Neutrophil (primary cell): ENCODE data around the gene ACAD9.

Source experiments
- H3K27ac ChIP-seq: fragments of 200-600 bp; sonication (generic); 2 replicates; pipeline ENCODE4 v1.5.1; 2016; ENCODE audit warnings: mild to moderate bottlenecking, moderate library complexity
- H3K27me3 ChIP-seq: fragments of 200-600 bp; sonication (generic); 2 replicates; pipeline ENCODE4 v1.6.0; 2016; ENCODE audit warnings: mild to moderate bottlenecking
- H3K36me3 ChIP-seq: fragments of 200-600 bp; sonication (generic); 2 replicates; pipeline ENCODE4 v1.5.1; 2017
- H3K4me1 ChIP-seq, 2 experiments: fragments of 200-600 bp in 1 of 2; sonication (generic) in 1 of 2; 1 replicate in 1 of 2; 2 replicates in 1 of 2; pipeline versions ENCODE4 v1.5.1 to v1.6.1; 2013 to 2016; ENCODE audit warnings: low read depth in 1 of 2, low read length in 1 of 2, mild to moderate bottlenecking in 1 of 2, moderate library complexity in 1 of 2; ENCODE audit not compliant: control insufficient read depth in 1 of 2, insufficient read depth in 1 of 2
- H3K4me3 ChIP-seq, 2 experiments: fragments of 200-600 bp in 1 of 2; sonication (generic) in 1 of 2; 1 replicate in 1 of 2; 2 replicates in 1 of 2; pipeline ENCODE4 v1.5.1; 2013 to 2016; ENCODE audit warnings: low read depth in 1 of 2, low read length in 1 of 2, mild to moderate bottlenecking in 1 of 2, moderate library complexity in 1 of 2
- H3K9me3 ChIP-seq: fragments of 200-600 bp; sonication (generic); 2 replicates; pipeline ENCODE4 v1.5.1; 2016
- TF ChIP-seq, protein P1 (sequence below): fragments of 200-600 bp; sonication (generic); IDR thresholded peaks from 2 replicates; pipeline ENCODE4 v1.5.1; 2016; ENCODE audit warnings: antibody characterized with exemption

ACAD9 gene

DNA sequence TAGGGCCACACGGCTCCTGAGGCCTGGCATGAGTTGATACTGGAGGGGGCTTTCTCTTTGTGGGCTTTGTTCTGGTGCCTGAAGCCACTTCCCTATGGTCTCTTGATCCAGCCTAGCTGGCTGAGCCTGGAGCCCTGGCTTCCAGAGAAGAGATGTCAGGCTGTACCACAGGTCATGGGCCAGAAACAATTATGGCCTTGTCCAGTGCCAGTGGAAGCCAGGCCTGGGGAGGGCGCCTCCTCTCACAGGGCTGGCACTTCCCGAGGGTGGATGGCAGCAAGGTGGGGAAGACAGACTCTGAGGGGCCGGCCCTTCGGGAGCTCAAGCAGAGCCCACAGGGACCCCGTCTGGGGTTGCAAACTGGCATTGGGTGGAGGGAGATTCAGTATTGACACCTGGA, 34.9 kb upstream of the ACAD9 start:
- TF ChIP-seq, protein P1, sequence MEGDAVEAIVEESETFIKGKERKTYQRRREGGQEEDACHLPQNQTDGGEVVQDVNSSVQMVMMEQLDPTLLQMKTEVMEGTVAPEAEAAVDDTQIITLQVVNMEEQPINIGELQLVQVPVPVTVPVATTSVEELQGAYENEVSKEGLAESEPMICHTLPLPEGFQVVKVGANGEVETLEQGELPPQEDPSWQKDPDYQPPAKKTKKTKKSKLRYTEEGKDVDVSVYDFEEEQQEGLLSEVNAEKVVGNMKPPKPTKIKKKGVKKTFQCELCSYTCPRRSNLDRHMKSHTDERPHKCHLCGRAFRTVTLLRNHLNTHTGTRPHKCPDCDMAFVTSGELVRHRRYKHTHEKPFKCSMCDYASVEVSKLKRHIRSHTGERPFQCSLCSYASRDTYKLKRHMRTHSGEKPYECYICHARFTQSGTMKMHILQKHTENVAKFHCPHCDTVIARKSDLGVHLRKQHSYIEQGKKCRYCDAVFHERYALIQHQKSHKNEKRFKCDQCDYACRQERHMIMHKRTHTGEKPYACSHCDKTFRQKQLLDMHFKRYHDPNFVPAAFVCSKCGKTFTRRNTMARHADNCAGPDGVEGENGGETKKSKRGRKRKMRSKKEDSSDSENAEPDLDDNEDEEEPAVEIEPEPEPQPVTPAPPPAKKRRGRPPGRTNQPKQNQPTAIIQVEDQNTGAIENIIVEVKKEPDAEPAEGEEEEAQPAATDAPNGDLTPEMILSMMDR, result no peak
- no peaks in the 10 kb centered on the region for H3K27me3 ChIP-seq

DNA sequence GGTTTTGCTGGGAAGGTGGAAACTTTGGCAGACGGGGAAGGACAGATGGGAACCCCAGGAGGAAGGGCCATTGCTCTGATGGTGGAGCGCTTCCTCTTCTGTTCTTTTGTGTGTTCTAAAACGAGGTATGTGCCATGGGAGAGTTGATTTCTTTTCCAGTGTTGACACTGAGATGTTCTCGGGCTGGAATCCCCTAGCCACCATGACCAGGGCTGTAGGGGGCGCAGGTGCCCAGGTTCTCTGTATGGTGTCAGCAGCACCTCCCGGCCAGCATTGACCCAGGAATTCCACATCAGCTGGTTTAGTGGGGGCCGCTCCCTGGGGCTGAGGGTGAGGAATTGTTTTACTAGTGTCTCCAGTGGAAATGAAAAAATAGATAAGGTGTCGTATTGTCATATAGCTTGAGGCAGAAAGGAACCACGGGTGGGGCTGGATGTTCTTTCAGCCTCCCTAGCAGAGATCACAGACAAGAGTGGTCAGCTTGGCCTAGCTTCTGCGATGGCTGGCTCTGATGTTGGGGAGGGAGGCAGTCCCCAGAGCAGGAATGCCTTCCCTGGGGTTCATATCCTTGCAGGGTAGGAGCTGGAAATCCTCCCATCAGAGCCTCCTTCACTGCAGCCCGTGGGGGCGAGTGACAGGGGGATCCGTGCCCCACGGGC, 34.2 kb upstream of the ACAD9 start:
- Histone ChIP-seq H3K27me3 (no peaks in the 10 kb centered on the region), H3K36me3 (no peaks in the 10 kb centered on the region), H3K4me3 (peak overlapping the region; percentile 48 to 66), H3K9me3 (no peaks in the 10 kb centered on the region), H3K4me1 (peaks cover 47 to 48% of the 10 kb centered on the region in 2 experiments), H3K27ac (peak overlapping the region; percentile 70)
- TF ChIP-seq, protein P1, result no peak

More for the DNA sequence above, 34.9 kb upstream of the ACAD9 start:
- peak overlapping the region; percentile 70 for H3K27ac ChIP-seq
- no peaks in the 10 kb centered on the region for H3K36me3 ChIP-seq
- H3K4me3 ChIP-seq, result no peak overlapping the region
- H3K9me3 ChIP-seq, result no peaks in the 10 kb centered on the region
- peaks cover 40 to 42% of the 10 kb centered on the region in 2 experiments for H3K4me1 ChIP-seq

DNA sequence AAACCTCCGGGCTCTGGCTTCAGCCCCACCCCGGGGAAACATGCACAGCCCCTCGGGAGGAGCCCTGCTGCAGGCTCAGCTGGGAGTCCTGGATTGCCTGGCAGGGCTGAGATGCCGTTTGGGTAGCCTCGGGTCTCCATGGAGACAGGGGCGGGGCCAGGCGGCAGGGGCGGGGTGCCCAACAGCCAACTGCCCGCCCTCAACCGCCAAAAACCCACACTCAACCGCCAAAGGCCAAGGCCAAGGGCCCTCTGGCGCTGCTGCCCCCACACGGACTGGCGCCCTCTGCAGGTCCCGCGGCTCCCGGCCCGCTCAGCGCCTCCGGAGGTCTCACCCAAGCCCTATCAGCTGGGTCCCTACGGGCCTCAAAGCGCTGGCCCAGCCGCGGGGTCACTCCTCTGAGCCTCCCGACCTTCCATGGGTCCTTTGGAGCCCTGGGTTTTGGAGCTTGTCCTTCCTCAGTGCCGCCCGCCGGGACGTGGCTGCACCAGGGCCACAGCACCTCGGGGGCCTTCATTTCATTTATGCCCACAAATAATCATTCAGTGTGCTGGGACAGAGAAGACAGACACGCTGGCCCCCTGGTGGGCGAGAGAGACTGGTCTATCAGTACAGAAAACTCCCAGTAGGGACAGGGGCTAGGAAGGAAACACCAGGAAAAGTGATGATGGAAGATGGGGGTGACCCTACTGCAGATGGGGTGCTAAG, 33.5 kb upstream of the ACAD9 start:
- Histone ChIP-seq H3K27me3 (no peaks in the 10 kb centered on the region), H3K4me1 (peaks cover 47 to 50% of the 10 kb centered on the region in 2 experiments), H3K27ac (peak overlapping the region; percentile 70), H3K36me3 (no peaks in the 10 kb centered on the region), H3K4me3 (peak overlapping the region; percentile 48 to 66), H3K9me3 (no peaks in the 10 kb centered on the region)
- TF ChIP-seq, protein P1, result peak; percentile 55

DNA sequence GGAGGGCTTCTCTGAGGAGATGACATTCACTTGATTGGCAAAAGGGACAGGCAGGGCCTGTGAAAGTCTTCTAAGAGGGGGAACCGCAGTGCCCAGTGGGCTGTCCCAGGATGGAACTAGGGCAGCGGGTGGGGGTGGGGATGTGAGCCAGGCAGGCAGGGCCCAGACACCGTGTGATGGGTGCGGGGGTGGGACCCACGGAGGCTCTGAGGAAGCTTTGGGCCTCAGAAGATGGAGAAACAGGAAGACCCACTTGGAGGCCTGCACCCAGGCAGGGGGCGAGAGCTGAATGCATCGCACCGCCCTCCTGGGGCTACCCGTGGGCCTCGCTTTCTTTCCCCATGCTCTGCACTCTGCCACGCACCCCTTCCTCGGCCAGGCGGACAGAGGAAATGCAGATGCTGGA, 32.9 kb upstream of the ACAD9 start:
- H3K4me1 ChIP-seq, result peaks cover 47 to 48% of the 10 kb centered on the region in 2 experiments
- TF ChIP-seq, protein P1, result no peak
- H3K27me3 ChIP-seq, result no peaks in the 10 kb centered on the region
- H3K27ac ChIP-seq, result peak overlapping the region; percentile 70
- H3K4me3 ChIP-seq, result peak overlapping the region; percentile 48 to 66
- H3K36me3 ChIP-seq, result no peaks in the 10 kb centered on the region
- no peaks in the 10 kb centered on the region for H3K9me3 ChIP-seq

DNA sequence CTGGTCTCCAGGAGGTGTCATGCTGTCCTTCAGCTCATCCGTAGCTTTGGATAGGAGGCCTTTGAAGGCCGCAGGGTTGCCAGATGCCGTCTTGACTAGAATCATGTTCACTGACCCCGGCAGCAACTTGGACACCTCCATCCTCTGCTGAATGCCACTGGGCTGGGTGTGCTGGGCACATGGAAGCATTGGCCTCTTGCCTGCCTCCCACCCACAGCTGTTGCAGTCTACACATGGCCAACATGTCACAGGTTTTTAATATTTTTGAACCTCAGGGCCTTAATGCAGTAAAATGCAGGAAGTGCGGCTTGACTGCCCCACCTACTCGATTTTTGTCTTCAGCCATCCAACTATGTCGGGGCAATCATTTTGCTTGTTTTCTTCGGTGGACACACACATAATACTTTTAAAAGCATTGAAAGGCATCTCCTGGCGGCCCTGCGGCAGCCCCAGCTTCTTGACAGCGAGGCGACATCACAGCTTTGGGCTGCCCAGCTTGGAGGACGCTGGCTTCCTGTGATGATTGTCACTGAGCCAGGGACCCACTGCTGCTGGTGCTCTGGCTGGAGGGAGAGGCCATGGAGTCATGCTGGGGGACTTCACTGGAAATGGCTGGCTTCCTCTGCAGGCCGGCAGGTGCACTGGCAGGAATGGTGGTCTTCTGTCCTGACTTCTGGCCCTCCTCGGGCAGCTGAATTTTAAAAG, 31.6 kb upstream of the ACAD9 start:
- Histone ChIP-seq H3K4me3 (no peak overlapping the region), H3K4me1 (peaks cover 47 to 51% of the 10 kb centered on the region in 2 experiments), H3K36me3 (no peaks in the 10 kb centered on the region), H3K9me3 (no peaks in the 10 kb centered on the region), H3K27me3 (no peaks in the 10 kb centered on the region), H3K27ac (peak overlapping the region; percentile 23)
- TF ChIP-seq, protein P1, result no peak
